OCI-LY1 (cell line): ENCODE measurements around the gene LDLRAD3.
"Not testable (repeated sequence)": the region's sequence is repeated elsewhere in the genome, so short reads cannot be mapped to it uniquely, and the experiment has no call there.

ENCODE experiments used
- H2AFZ ChIP-seq: fragments of 200-600 bp; sonication (generic), shearing (Covaris generic); 2 replicates; pipeline ENCODE4 v1.6.0; 2014; ENCODE audit warnings: antibody characterized with exemption, mild to moderate bottlenecking, low read length
- H3F3A ChIP-seq: fragments of 200-600 bp; sonication (generic), shearing (Covaris generic); 2 replicates; pipeline ENCODE4 v1.6.0; 2014; ENCODE audit warnings: mild to moderate bottlenecking, antibody characterized with exemption, low read length, moderate library complexity; ENCODE audit not compliant: insufficient read depth
- H3K27ac ChIP-seq: fragments of 200-600 bp; sonication (generic); 2 replicates; pipeline ENCODE4 v1.5.1; 2014; ENCODE audit warnings: low read length, mixed run types, mild to moderate bottlenecking, low read depth; ENCODE audit not compliant: poor library complexity, severe bottlenecking
- H3K27me3 ChIP-seq: fragments of 200-600 bp; sonication (generic); 2 replicates; pipeline ENCODE4 v1.6.0; 2014; ENCODE audit warnings: antibody characterized with exemption, mild to moderate bottlenecking, low read length, moderate library complexity; ENCODE audit not compliant: insufficient read depth
- H3K36me3 ChIP-seq: fragments of 200-600 bp; sonication (generic); 2 replicates; pipeline ENCODE4 v1.6.1; 2014; ENCODE audit warnings: mild to moderate bottlenecking, antibody characterized with exemption, low read length, moderate library complexity, mixed read lengths; ENCODE audit not compliant: insufficient read depth
- H3K4me1 ChIP-seq: fragments of 200-600 bp; sonication (generic); 2 replicates; pipeline ENCODE4 v1.5.1; 2014; ENCODE audit warnings: mild to moderate bottlenecking, low read length, moderate library complexity; ENCODE audit not compliant: insufficient read depth, severe bottlenecking
- H3K4me2 ChIP-seq: fragments of 200-600 bp; sonication (generic), shearing (Covaris generic); 2 replicates; pipeline ENCODE4 v1.6.1; 2014; ENCODE audit warnings: low read length
- H3K4me3 ChIP-seq: fragments of 200-600 bp; sonication (generic); 2 replicates; pipeline ENCODE4 v1.5.1; 2014; ENCODE audit warnings: low read length, low read depth, mild to moderate bottlenecking, mixed read lengths; ENCODE audit not compliant: poor library complexity, severe bottlenecking
- H3K79me2 ChIP-seq: fragments of 200-600 bp; shearing (Covaris generic); 2 replicates; pipeline ENCODE4 v1.6.1; 2016; ENCODE audit warnings: mixed run types, low read length, mixed read lengths; ENCODE audit not compliant: insufficient read depth
- H3K9ac ChIP-seq: fragments of 200-600 bp; sonication (generic), shearing (Covaris generic); 2 replicates; pipeline ENCODE4 v1.6.1; 2014; ENCODE audit warnings: mild to moderate bottlenecking, low read length, mixed read lengths
- H3K9me2 ChIP-seq: fragments of 200-600 bp; sonication (generic), shearing (Covaris generic); 2 replicates; pipeline ENCODE4 v1.6.1; 2014; ENCODE audit warnings: low read depth, mild to moderate bottlenecking, low read length, mixed read lengths
- H3K9me3 ChIP-seq: fragments of 200-600 bp; shearing (Covaris generic); 2 replicates; pipeline ENCODE4 v1.6.1; 2014; ENCODE audit warnings: low read length, mixed read lengths
- H4K20me1 ChIP-seq: fragments of 200-600 bp; sonication (generic), shearing (Covaris generic); 2 replicates; pipeline ENCODE4 v1.6.0; 2016; ENCODE audit warnings: mild to moderate bottlenecking, low read length; ENCODE audit not compliant: insufficient read depth
- CTCF ChIP-seq: fragments of 200-600 bp; sonication (generic), shearing (Covaris generic); IDR thresholded peaks from 2 replicates; pipeline ENCODE4 v1.5.1; 2017; ENCODE audit warnings: mild to moderate bottlenecking, antibody characterized with exemption, low read length, moderate library complexity, mixed read lengths
- EZH2 ChIP-seq: fragments of 200-600 bp; sonication (generic), shearing (Covaris generic); IDR thresholded peaks from 2 replicates; pipeline ENCODE4 v1.8.0; 2017; ENCODE audit warnings: borderline replicate concordance, mixed run types, mild to moderate bottlenecking, antibody characterized with exemption, low read length, moderate library complexity, mixed read lengths

LDLRAD3 gene

DNA sequence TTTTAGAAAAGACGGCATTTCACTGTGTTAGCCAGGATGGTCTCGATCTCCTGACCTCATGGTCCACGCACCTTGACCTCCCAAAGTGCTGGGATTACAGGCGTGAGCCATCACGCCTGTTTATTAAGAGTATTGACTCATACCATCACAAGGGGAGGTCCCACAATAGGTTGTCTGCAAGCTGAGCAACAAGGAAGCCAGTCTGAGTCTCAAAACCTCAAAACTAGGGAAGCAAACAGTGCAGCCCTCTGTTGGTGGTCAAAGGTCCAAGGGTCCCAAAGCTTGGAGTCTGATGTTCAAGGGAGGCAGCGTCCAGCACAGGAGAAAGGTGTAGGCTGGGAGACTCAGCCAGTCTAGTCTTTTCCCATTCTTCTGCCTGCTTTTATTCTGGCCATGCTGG is 32.8 kb upstream of the LDLRAD3 start:
- Histone ChIP-seq H3K27me3 (no peaks in the 10 kb centered on the region), H3K4me2 (no peak overlapping the region), H3K27ac (no peak overlapping the region), H4K20me1 (no peaks in the 10 kb centered on the region), H3K4me1 (no peaks in the 10 kb centered on the region), H3K9me3 (no peaks in the 10 kb centered on the region), H3F3A (no peaks in the 10 kb centered on the region), H3K4me3 (no peak overlapping the region), H3K79me2 (no peaks in the 10 kb centered on the region), H2AFZ (no peak overlapping the region), H3K9ac (no peak overlapping the region), H3K36me3 (no peaks in the 10 kb centered on the region), H3K9me2 (no peaks in the 10 kb centered on the region)
- TF ChIP-seq CTCF (no peak), EZH2 (no peak)

GRCh38 chr11:35911616-35912165 is 32.2 kb upstream of the LDLRAD3 start:
- H3K36me3 ChIP-seq = no peaks in the 10 kb centered on the region

GRCh38 chr11:35912436-35912835 is 31.4 kb upstream of the LDLRAD3 start:
- H3K27me3 ChIP-seq, H3K4me1 ChIP-seq, H3K4me2 ChIP-seq, H3K27ac ChIP-seq, H3K4me3 ChIP-seq, H4K20me1 ChIP-seq, H3K9ac ChIP-seq, H3K9me2 ChIP-seq, H3K79me2 ChIP-seq, H3K9me3 ChIP-seq, H2AFZ ChIP-seq, H3K36me3 ChIP-seq, H3F3A ChIP-seq: not testable (repeated sequence)

More at GRCh38 chr11:35911616-35912165, 32.2 kb upstream of the LDLRAD3 start:
- no peak overlapping the region for H2AFZ ChIP-seq
- no peaks in the 10 kb centered on the region for H3K79me2 ChIP-seq
- H3K9me3 ChIP-seq = no peaks in the 10 kb centered on the region
- H3K4me3 ChIP-seq = no peak overlapping the region
- no peak overlapping the region for H3K4me2 ChIP-seq
- H3K9ac ChIP-seq = no peak overlapping the region
- H3K27ac ChIP-seq = no peak overlapping the region
- TF ChIP-seq EZH2 (no peak), CTCF (no peak)
- H3K4me1 ChIP-seq = no peaks in the 10 kb centered on the region
- no peaks in the 10 kb centered on the region for H3K27me3 ChIP-seq
- no peaks in the 10 kb centered on the region for H3F3A ChIP-seq
- no peaks in the 10 kb centered on the region for H4K20me1 ChIP-seq
- no peaks in the 10 kb centered on the region for H3K9me2 ChIP-seq

DNA sequence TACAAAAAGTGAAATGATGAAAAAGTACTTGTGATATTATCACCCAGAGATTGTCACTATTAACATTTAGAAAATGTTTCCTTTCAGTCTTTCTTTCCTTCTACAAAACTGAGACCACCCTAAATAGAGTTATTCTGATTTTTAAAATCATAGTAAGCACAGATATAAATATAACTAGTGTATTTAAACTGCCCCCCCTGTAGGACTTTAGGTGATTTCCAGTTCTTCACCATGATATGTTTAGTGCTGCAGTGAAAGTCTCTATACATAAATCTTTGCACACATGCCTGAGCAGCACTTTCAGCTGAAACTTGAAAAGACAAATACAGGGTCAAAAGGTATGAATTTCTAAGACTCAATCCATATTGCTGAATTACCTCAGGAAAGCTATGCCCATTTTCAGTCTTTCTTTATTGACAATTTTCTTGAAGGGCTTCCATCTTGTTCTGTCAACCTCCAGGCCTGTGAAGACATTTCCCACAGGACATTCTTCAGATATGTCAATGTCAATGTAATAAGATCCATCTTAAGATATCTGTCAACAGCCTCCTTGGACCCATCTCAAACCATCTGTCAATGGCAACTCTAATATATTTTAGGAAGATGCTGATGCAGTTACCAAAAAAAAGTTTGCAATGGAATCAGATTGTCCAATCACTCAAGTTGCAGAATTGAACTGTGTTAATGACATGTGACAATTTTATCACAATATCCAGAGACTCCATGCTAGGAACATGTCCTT is 30.8 kb upstream of the LDLRAD3 start:
- Histone ChIP-seq H3K9me3 (no peaks in the 10 kb centered on the region), H4K20me1 (no peaks in the 10 kb centered on the region), H3F3A (no peaks in the 10 kb centered on the region), H3K9ac (no peak overlapping the region), H3K27me3 (no peaks in the 10 kb centered on the region), H3K4me2 (no peak overlapping the region), H2AFZ (no peak overlapping the region), H3K9me2 (no peaks in the 10 kb centered on the region), H3K4me3 (no peak overlapping the region), H3K79me2 (no peaks in the 10 kb centered on the region), H3K36me3 (no peaks in the 10 kb centered on the region), H3K4me1 (no peaks in the 10 kb centered on the region), H3K27ac (no peak overlapping the region)
- TF ChIP-seq EZH2 (no peak), CTCF (no peak)
